Fibroblast of lung (primary cell): ENCODE measurements around the gene SLC13A3. TPM values are rescaled to one million over a fixed set of nuclear protein-coding genes. Genes with fewer than 3 reads are reported as not detected.

Experiments
- DNase-seq, 2 donors: peaks; one replicate each; pipeline versions ENCODE4 v3.0.0 to v3.0.0-alpha.2; 2010; ENCODE audit warnings: low read depth in 2 of 2
- H2AFZ ChIP-seq: 2 replicates; pipeline ENCODE4 v1.5.1; 2012; ENCODE audit warnings: low read length, control low read depth, inconsistent platforms
- H3K27ac ChIP-seq: 2 replicates; pipeline ENCODE4 v1.5.1; 2011; ENCODE audit warnings: low read length, control low read depth; ENCODE audit not compliant: insufficient read depth
- H3K27me3 ChIP-seq: 2 replicates; pipeline ENCODE4 v1.5.1; 2011; ENCODE audit warnings: mild to moderate bottlenecking, low read length; ENCODE audit not compliant: control insufficient read depth, insufficient read depth
- H3K36me3 ChIP-seq: 2 replicates; pipeline ENCODE4 v1.5.1; 2011; ENCODE audit warnings: low read length; ENCODE audit not compliant: control insufficient read depth, insufficient read depth
- H3K4me1 ChIP-seq: 2 replicates; pipeline ENCODE4 v1.5.1; 2011; ENCODE audit warnings: low read length; ENCODE audit not compliant: control insufficient read depth, insufficient read depth; ENCODE audit errors: extremely low read depth
- H3K4me2 ChIP-seq: 2 replicates; pipeline ENCODE4 v1.5.1; 2011; ENCODE audit warnings: low read length, control low read depth; ENCODE audit not compliant: insufficient read depth; ENCODE audit errors: extremely low read depth
- H3K4me3 ChIP-seq, 4 experiments: fragments of 200-600 bp in 1 of 4; sonication (generic) in 1 of 4; replicated peaks in 1 of 4; 2 replicates each; pipeline ENCODE4 v1.5.1; 2011 to 2016; ENCODE audit warnings: low read length in 4 of 4, low read depth in 3 of 4, mild to moderate bottlenecking in 3 of 4, control low read depth in 2 of 4, inconsistent platforms in 1 of 4, mixed read lengths in 1 of 4; ENCODE audit not compliant: insufficient read depth in 1 of 4; ENCODE audit errors: control extremely low read depth in 1 of 4
- H3K79me2 ChIP-seq: 2 replicates; pipeline ENCODE4 v1.5.1; 2012; ENCODE audit warnings: mild to moderate bottlenecking, low read length, inconsistent platforms; ENCODE audit not compliant: control insufficient read depth, insufficient read depth
- H3K9ac ChIP-seq: 2 replicates; pipeline ENCODE4 v1.5.1; 2011; ENCODE audit warnings: mild to moderate bottlenecking, low read length, control low read depth; ENCODE audit not compliant: insufficient read depth
- H3K9me3 ChIP-seq: 2 replicates; pipeline ENCODE4 v1.5.1; 2012; ENCODE audit warnings: low read depth, low read length; ENCODE audit not compliant: control insufficient read depth, insufficient read depth
- H4K20me1 ChIP-seq: 2 replicates; pipeline ENCODE4 v1.5.1; 2011; ENCODE audit warnings: low read length; ENCODE audit not compliant: control insufficient read depth, insufficient read depth; ENCODE audit errors: extremely low read depth
- CTCF ChIP-seq, 2 donors: IDR thresholded peaks in 1 of 2; conservative IDR thresholded peaks in 1 of 2; 1 replicate in 1 of 2; 2 replicates in 1 of 2; pipeline ENCODE4 v1.5.1; 2011 to 2012; ENCODE audit warnings: low read length in 2 of 2, control low read depth in 1 of 2, inconsistent platforms in 1 of 2, low read depth in 1 of 2, mild to moderate bottlenecking in 1 of 2
- EZH2 ChIP-seq: IDR thresholded peaks from 2 replicates; pipeline ENCODE4 v1.5.1; 2012; ENCODE audit warnings: low read length, control low read depth, mild to moderate bottlenecking; ENCODE audit errors: missing control alignments
- polyA plus RNA-seq, 2 donors: library from polyadenylated mRNA; depleted of rRNA in 1 of 2; stranded (reverse) in 1 of 2; unstranded in 1 of 2; fragments of >200 nt; gene quantifications; 2 replicates each; pipeline ENCODE4 v1.2.1, GENCODE V29; 2011 to 2012; ENCODE audit warnings: missing spikeins in 1 of 2
- total RNA-seq: library from RNA; depleted of rRNA; stranded (reverse); fragments of >200 nt; gene quantifications from 2 replicates; pipeline ENCODE4 v1.2.1, GENCODE V29; 2014

Gene SLC13A3
- total and polyA plus RNA-seq, 2 donors (not counting 1 experiment from before 2014, with no cell fraction given): 2.2 to 5.6 TPM

- H3K4me2 ChIP-seq: no peak overlapping the region
Measured at GRCh38 chr20:46648903-46649649, 2.2 kb downstream of the SLC13A3 start.

GRCh38 chr20:46647469-46647868 is 3.8 kb downstream of the SLC13A3 start:
- DNase-seq: no peak
- H3K4me2 ChIP-seq: no peak overlapping the region
- peaks cover 4% of the 10 kb centered on the region for H3K27me3 ChIP-seq
- no peaks in the 10 kb centered on the region for H4K20me1 ChIP-seq
- H3K27ac ChIP-seq: no peak overlapping the region
- no peak overlapping the region for H3K4me3 ChIP-seq
- TF ChIP-seq CTCF (conservative IDR thresholded peaks at IDR 0.05 in 1 of 2, IDR thresholded peaks at IDR 0.05 in 1 of 2; ENCODE audit: low read depth in 1 of 2, low read length in 2 of 2) (no peak), EZH2 (no peak)
- no peaks in the 10 kb centered on the region for H3K36me3 ChIP-seq
- H2AFZ ChIP-seq: no peak overlapping the region
- no peak overlapping the region for H3K9ac ChIP-seq
- no peaks in the 10 kb centered on the region for H3K79me2 ChIP-seq
- no peaks in the 10 kb centered on the region for H3K4me1 ChIP-seq
- H3K9me3 ChIP-seq: no peaks in the 10 kb centered on the region

More at GRCh38 chr20:46648903-46649649, 2.2 kb downstream of the SLC13A3 start:
- no peaks in the 10 kb centered on the region for H4K20me1 ChIP-seq
- H3K9me3 ChIP-seq: no peaks in the 10 kb centered on the region
- no peak for DNase-seq
- H3K9ac ChIP-seq: no peak overlapping the region
- H2AFZ ChIP-seq: no peak overlapping the region
- TF ChIP-seq CTCF (conservative IDR thresholded peaks at IDR 0.05 in 1 of 2, IDR thresholded peaks at IDR 0.05 in 1 of 2; ENCODE audit: low read depth in 1 of 2, low read length in 2 of 2) (no peak), EZH2 (no peak)
- H3K27me3 ChIP-seq: peaks cover 4% of the 10 kb centered on the region
- no peaks in the 10 kb centered on the region for H3K4me1 ChIP-seq
- no peaks in the 10 kb centered on the region for H3K79me2 ChIP-seq
- no peak overlapping the region for H3K27ac ChIP-seq
- no peaks in the 10 kb centered on the region for H3K36me3 ChIP-seq
- no peak overlapping the region for H3K4me3 ChIP-seq

DNA sequence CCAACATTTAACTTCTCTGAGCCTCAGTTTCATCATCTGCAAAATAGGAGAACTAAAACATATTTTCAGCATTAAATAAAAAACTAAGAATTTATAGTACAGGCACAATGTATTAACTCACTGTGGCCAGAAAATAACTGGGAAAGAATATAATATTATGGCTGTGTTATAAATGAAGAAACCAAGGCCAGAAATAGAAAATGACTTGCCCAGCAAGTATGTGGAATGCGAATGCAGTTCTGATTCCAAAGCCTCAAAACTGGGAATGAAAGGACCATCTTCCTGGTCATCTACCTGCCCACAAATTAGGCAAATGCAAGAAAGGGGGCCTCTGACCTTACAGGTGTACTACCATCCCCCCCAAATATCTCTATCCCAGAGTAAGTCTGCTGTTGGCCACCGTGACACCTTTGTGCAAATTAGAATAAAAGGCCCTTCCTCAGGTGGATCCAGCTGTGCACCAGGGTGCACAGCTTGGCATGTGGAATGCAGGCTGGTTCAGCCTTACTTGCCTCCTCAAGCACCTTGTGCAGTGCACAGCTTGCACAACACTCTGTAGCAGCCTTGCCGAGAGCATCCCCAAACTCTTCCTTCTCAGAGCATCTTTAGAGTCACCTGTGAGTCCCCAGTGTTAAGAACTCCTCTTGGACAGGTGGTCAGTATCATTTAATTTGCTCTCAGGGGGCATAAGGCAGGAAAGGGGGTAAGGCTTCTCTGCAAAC is 4.4 kb downstream of the SLC13A3 start:
- H3K4me3 ChIP-seq: no peak overlapping the region
- H3K27me3 ChIP-seq: peaks cover 4% of the 10 kb centered on the region
- H4K20me1 ChIP-seq: no peaks in the 10 kb centered on the region
- peak in 1 of 2 donors; percentile 16 for DNase-seq
- H3K79me2 ChIP-seq: no peaks in the 10 kb centered on the region
- H2AFZ ChIP-seq: no peak overlapping the region
- H3K9ac ChIP-seq: no peak overlapping the region
- TF ChIP-seq CTCF (conservative IDR thresholded peaks at IDR 0.05 in 1 of 2, IDR thresholded peaks at IDR 0.05 in 1 of 2; ENCODE audit: low read depth in 1 of 2, low read length in 2 of 2) (no peak), EZH2 (no peak)
- no peak overlapping the region for H3K4me2 ChIP-seq
- no peaks in the 10 kb centered on the region for H3K36me3 ChIP-seq
- no peak overlapping the region for H3K27ac ChIP-seq
- H3K4me1 ChIP-seq: no peaks in the 10 kb centered on the region
- H3K9me3 ChIP-seq: no peaks in the 10 kb centered on the region
